AG09319 (cell line): ENCODE measurements around the gene MYO1D.

ENCODE experiments used
- DNase-seq: peaks from one replicate; pipeline ENCODE4 v3.0.0-alpha.2; 2010; ENCODE audit warnings: low read depth; ENCODE audit errors: extremely low read depth
- TF ChIP-seq, protein P1 (sequence below): IDR thresholded peaks from 2 replicates; pipeline ENCODE4 v1.5.1; 2011; ENCODE audit warnings: low read depth, mild to moderate bottlenecking, inconsistent platforms, low read length, moderate library complexity

MYO1D gene

DNA sequence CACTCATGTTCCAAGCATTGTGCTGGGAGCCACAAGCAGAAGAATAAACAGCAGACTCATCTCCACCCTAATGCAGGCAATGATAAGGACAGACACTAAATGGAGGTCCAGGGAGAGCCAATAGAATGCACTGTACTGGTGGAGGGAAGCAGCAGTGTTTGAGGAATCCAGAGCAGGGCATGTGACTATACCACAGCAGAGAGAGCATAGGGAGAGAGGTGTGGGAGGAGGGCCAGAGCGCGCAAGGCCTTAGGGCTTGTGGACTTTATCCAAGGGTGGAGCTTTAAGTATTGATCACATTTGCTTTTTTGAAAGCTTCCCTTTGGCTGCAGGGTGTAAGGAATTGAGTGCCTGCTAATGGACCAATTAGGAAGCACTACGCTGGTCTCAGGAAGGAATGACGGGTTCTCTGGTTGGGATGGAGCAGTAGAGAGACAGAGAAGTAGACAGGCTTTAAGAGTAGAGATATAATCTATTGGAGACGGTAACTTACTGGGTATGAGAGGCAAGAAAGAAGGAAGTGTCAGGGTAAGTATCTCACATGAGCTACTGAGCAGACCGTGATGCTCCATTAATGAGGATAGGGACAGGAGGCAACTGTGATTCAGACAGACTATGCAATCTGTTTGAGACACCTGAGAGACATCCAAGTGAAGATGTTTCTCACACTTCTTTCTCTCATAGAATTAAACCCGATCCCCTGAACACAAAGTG, 82.2 kb downstream of the MYO1D start:
- no peak for DNase-seq
- TF ChIP-seq, protein P1, sequence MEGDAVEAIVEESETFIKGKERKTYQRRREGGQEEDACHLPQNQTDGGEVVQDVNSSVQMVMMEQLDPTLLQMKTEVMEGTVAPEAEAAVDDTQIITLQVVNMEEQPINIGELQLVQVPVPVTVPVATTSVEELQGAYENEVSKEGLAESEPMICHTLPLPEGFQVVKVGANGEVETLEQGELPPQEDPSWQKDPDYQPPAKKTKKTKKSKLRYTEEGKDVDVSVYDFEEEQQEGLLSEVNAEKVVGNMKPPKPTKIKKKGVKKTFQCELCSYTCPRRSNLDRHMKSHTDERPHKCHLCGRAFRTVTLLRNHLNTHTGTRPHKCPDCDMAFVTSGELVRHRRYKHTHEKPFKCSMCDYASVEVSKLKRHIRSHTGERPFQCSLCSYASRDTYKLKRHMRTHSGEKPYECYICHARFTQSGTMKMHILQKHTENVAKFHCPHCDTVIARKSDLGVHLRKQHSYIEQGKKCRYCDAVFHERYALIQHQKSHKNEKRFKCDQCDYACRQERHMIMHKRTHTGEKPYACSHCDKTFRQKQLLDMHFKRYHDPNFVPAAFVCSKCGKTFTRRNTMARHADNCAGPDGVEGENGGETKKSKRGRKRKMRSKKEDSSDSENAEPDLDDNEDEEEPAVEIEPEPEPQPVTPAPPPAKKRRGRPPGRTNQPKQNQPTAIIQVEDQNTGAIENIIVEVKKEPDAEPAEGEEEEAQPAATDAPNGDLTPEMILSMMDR, result no peak

DNA sequence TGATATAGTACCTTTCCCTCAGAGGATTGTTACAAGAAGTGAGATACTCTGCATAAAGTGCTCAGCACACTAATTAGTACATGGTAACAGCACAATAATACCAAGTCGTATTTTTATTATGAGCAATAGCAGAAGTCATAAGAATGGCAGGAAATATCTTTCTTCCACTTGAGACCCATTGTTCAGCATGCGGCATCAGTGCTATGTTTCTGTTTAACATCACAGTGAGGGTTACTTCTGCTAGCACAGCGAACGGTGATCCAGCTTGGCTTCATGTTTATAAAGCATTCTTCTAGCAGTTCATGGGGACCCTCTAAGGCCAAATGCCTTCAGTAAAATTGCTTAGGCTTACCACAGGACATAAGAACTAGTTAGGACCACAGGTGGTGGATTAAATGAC, 83.1 kb downstream of the MYO1D start:
- DNase-seq, result no peak
- TF ChIP-seq, protein P1, result no peak

DNA sequence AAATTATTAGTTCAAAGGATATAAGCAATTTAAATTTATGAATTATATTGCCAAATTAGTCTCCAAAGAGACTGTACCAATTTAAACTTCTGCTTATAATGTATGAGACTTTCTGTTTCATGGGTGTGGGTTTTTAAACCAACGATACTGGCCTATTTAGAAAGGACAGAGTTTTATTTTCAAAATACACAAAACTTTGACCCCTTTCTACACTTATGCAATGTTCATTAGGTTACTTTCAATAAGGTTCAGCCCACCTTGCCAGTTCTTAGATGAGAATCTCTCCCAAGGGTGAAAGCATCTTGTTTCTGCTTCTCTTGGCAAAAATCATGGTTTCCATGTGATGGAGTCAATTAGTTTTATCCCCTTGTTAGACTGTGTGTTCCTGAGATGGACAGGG, 84.7 kb downstream of the MYO1D start:
- TF ChIP-seq, protein P1, result no peak
- DNase-seq, result no peak

DNA sequence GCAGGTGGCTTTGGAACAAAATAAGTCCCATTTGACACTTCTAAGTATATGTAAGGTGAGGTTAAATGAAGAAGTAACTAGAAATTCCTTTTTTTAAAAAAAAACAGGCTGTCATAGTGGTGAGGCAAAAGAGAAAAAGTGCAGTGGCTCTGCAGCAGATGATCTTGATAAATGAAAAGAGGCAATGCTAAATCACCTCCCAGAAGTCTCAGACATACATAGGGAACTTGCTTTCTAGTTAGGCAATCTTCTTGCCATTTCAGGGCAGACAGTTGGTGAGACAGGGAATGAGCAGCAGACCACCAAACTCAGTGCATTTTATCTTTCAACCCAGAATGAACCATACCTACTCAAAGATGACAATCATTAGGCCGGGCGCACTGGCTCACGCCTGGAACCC, 90.8 kb downstream of the MYO1D start:
- TF ChIP-seq, protein P1, result no peak
- no peak for DNase-seq

DNA sequence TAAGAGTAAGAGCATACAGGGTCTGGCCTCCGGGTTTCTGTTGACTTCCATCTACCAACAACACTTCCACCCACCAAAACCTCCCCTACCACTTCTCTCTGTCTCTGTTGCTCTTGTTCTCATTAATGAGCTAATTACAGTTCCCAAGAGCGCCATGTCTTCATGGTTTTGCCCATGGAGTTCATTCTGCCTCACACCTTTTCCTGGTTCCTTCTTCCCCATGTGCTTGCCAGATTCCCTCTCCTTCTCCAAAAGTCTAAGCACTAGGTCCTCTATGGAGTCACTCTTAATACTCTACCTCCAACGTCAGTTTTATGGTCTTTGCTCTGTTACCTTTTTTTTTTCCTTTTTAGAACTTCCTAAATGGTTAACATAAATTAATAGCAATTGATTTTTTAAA, 92.8 kb downstream of the MYO1D start:
- TF ChIP-seq, protein P1, result no peak
- DNase-seq, result no peak

DNA sequence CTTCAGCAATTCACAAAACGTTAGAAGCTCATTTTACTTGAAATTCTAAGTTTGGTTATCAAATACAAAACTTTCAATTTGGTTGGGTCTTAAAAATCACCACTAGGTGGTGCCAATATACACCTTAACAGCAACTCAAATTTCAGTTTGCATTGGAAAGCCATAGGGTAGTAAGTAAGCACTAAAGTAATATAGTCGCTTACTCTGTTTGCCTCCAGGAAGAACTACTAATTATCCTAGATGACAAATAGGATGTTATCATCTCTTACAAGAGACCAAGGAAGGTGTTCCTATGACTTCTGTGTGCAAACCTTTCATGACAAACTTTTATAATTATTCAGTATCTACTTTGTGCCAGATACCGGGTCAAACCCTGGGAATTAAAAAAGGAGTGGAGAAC, 93.3 kb downstream of the MYO1D start:
- peak; percentile 37 for DNase-seq
- TF ChIP-seq, protein P1, result peak; percentile 55

DNA sequence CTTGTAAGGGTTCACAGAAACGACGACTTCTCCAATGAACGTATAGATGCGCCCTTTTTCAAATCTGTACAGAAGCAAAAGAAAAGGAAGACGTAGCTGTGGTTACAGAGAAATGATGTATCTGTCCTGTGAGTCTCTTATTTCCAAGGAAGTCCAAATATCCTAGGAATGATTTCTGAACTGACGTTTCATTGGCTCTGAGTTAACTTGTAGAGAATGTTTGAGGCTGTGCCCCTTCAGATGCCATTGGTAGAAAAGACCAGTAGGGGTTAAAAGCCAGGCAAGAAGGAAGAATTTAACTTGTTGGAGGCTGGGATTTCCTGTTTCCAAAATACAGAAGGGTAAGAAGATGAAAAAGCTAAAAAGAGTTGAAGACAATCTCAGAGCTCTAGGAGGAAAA, 96.2 kb downstream of the MYO1D start:
- TF ChIP-seq, protein P1, result no peak

More for the DNA sequence above, 96.2 kb downstream of the MYO1D start:
- no peak for DNase-seq
